Sigmoid colon (tissue), 7 donors: ENCODE results near the gene TBXAS1. TPM values are rescaled to one million over a fixed set of nuclear protein-coding genes. Genes with fewer than 3 reads are reported as not detected.

Source experiments
- DNase-seq: peaks from one replicate; pipeline ENCODE4 v3.0.0-alpha.2; 2019
- H3K27ac ChIP-seq, 4 donors: fragments of 200-600 bp; sonication (generic); one replicate each; pipeline ENCODE4 v1.5.1; 2016 to 2019; ENCODE audit warnings: mild to moderate bottlenecking in 1 of 4
- H3K27me3 ChIP-seq, 3 donors: fragments of 200-600 bp; sonication (generic); one replicate each; pipeline ENCODE4 v1.5.1; 2019; ENCODE audit warnings: mild to moderate bottlenecking in 1 of 3
- H3K36me3 ChIP-seq, 4 donors: fragments of 200-600 bp; sonication (generic); one replicate each; pipeline ENCODE4 v1.5.1; 2016 to 2019
- H3K4me1 ChIP-seq, 4 donors: fragments of 200-600 bp; sonication (generic); one replicate each; pipeline ENCODE4 v1.5.1; 2017 to 2019
- H3K4me3 ChIP-seq, 4 donors: fragments of 200-600 bp; sonication (generic); one replicate each; pipeline ENCODE4 v1.5.1; 2017 to 2019; ENCODE audit warnings: mild to moderate bottlenecking in 2 of 4, moderate library complexity in 1 of 4
- H3K9me3 ChIP-seq, 4 donors: fragments of 200-600 bp in 3 of 4; sonication (generic) in 3 of 4; one replicate each; pipeline versions ENCODE4 v1.5.1 to v1.6.1; 2013 to 2019
- CTCF ChIP-seq, 4 experiments: fragments of 450-650 bp in 3 of 4; fragments of 200-600 bp in 1 of 4; IDR thresholded peaks; one replicate each; pipeline ENCODE4 v1.5.1; 2016 to 2019; ENCODE audit warnings: antibody characterized with exemption in 4 of 4, mild to moderate bottlenecking in 3 of 4, moderate library complexity in 2 of 4
- EP300 ChIP-seq, 4 donors: sonication (generic); formaldehyde crosslinking; IDR thresholded peaks; one replicate each; pipeline ENCODE4 v1.6.1; 2017; ENCODE audit warnings: antibody characterized with exemption in 4 of 4
- POLR2A ChIP-seq, 2 donors: fragments of 450-650 bp; IDR thresholded peaks; one replicate each; pipeline ENCODE4 v1.6.1; 2016; ENCODE audit warnings: antibody characterized with exemption in 2 of 2, mild to moderate bottlenecking in 2 of 2, moderate library complexity in 2 of 2
- POLR2AphosphoS5 ChIP-seq, 4 donors: sonication (generic); formaldehyde crosslinking; IDR thresholded peaks; one replicate each; pipeline ENCODE4 v1.6.1; 2017; ENCODE audit warnings: antibody characterized with exemption in 4 of 4
- WGBS, 2 donors: extraction: QIAGEN DNeasy Blood & Tissue Kit; methylation state at CpG; one replicate each; pipeline ENCODE4 v1.1.7; 2013; 5-methylcytosine and 5-hydroxymethylcytosine counted together
- intact Hi-C: fragments of 100-400 bp; cut with DNase I; formaldehyde crosslinking; loops from one replicate; pipeline ENCODE4 v1.15.1; 2023
- polyA plus RNA-seq, 3 donors: library from polyadenylated mRNA; stranded (reverse); fragments of 200-250 nt; gene quantifications; one replicate each; pipeline ENCODE4 v1.2.3, GENCODE V29; 2013
- total RNA-seq, 4 donors: library from RNA; depleted of rRNA; stranded (reverse); fragments of >200 nt; gene quantifications; one replicate each; pipeline ENCODE4 v1.1.0, GENCODE V29; 2016
- donor health status: healthy with polysubstance abuse.
- donor health status: Bipolar disorder and iron deficiency.
- donor health status: healthy.

TBXAS1 gene
- total and polyA plus RNA-seq, 7 donors = 6.0 to 28.2 (median 19.3) TPM

GRCh38 chr7:140060788-140061606 lies 231.9 kb downstream of the TBXAS1 start:
- TF ChIP-seq POLR2AphosphoS5 (IDR thresholded peaks at IDR 0.05) (no peak), POLR2A (IDR thresholded peaks at IDR 0.05) (no peak), EP300 (IDR thresholded peaks at IDR 0.05) (no peak)
- H3K4me3 ChIP-seq = peak overlapping the region in 2 of 4 donors; percentile 70 to 71
- no peaks in the 10 kb centered on the region for H3K27me3 ChIP-seq
- H3K9me3 ChIP-seq = no peaks in the 10 kb centered on the region
- DNase-seq = peak; percentile 74
- 77 to 80% methylated on average over 11 of the region's 11 CpGs for WGBS, 2 donors
- peaks cover 0 to 36% (median 22%) of the 10 kb centered on the region in 4 donors for H3K4me1 ChIP-seq
- H3K27ac ChIP-seq = peak overlapping the region; percentile 88 to 91 (median 90)
- intact Hi-C loops = loop anchor here (5.0 kb wide), 2 partner anchors 116 to 284 kb away; partner anchors contain the start of genes HIPK2 and KDM7A
- H3K36me3 ChIP-seq = no peaks in the 10 kb centered on the region

GRCh38 chr7:140061607-140061930 lies 232.5 kb downstream of the TBXAS1 start:
- Histone ChIP-seq H3K4me3 (peak overlapping the region in 3 of 4 donors; percentile 70 to 82 (median 71)), H3K9me3 (no peaks in the 10 kb centered on the region), H3K27ac (peak overlapping the region; percentile 88 to 91 (median 90)), H3K27me3 (no peaks in the 10 kb centered on the region), H3K36me3 (no peaks in the 10 kb centered on the region), H3K4me1 (peaks cover 0 to 36% (median 22%) of the 10 kb centered on the region in 4 donors)
- 93 to 95% methylated on average over 2 of the region's 2 CpGs for WGBS, 2 donors
- TF ChIP-seq POLR2A (IDR thresholded peaks at IDR 0.05) (no peak), CTCF (IDR thresholded peaks at IDR 0.05) (no peak), POLR2AphosphoS5 (IDR thresholded peaks at IDR 0.05) (no peak), EP300 (IDR thresholded peaks at IDR 0.05) (no peak)
- intact Hi-C loops = loop anchor here (5.0 kb wide), 2 partner anchors 116 to 284 kb away; partner anchors contain the start of genes HIPK2 and KDM7A
- no peak for DNase-seq

GRCh38 chr7:140062118-140062527 lies 233.1 kb downstream of the TBXAS1 start:
- Histone ChIP-seq H3K36me3 (no peaks in the 10 kb centered on the region), H3K9me3 (no peaks in the 10 kb centered on the region), H3K4me1 (peaks cover 0 to 36% (median 22%) of the 10 kb centered on the region in 4 donors), H3K27ac (peak overlapping the region; percentile 88 to 91 (median 90)), H3K4me3 (peak overlapping the region; percentile 70 to 82 (median 72)), H3K27me3 (no peaks in the 10 kb centered on the region)
- TF ChIP-seq EP300 (IDR thresholded peaks at IDR 0.05) (no peak), POLR2AphosphoS5 (IDR thresholded peaks at IDR 0.05) (no peak), POLR2A (IDR thresholded peaks at IDR 0.05) (no peak), CTCF (IDR thresholded peaks at IDR 0.05) (no peak)
- 3 to 6% methylated on average over 32 of the region's 32 CpGs for WGBS, 2 donors
- intact Hi-C loops = loop anchor here (2.0 to 5.0 kb wide), 3 partner anchors 115 to 285 kb away; partner anchors contain the start of genes HIPK2 and KDM7A
- no peak for DNase-seq

- intact Hi-C loops = loop anchor here (2.0 to 5.0 kb wide), 3 partner anchors 115 to 285 kb away; partner anchors contain the start of genes HIPK2 and KDM7A
- peak; percentile 90 for DNase-seq
- 0% methylated on average over 106 of the region's 106 CpGs for WGBS, 2 donors
Measured at GRCh38 chr7:140062528-140063299, 233.7 kb downstream of the TBXAS1 start, which contains the start of gene PARP12. Gene PARP12 (minus strand): TSS chr7:140062951. CDS start chr7:140062847, 104 bp downstream.

More at GRCh38 chr7:140062528-140063299, 233.7 kb downstream of the TBXAS1 start, which contains the start of gene PARP12:
- H3K27ac ChIP-seq = peak within 1 kb of the TSS; percentile 88 to 91 (median 90)
- TF ChIP-seq POLR2AphosphoS5 (IDR thresholded peaks at IDR 0.05) = peak; percentile 15 to 68 (median 56)
- TF ChIP-seq POLR2A (IDR thresholded peaks at IDR 0.05) = peak in 1 of 2 donors; percentile 23
- no peak for TF ChIP-seq CTCF (IDR thresholded peaks at IDR 0.05)
- TF ChIP-seq EP300 (IDR thresholded peaks at IDR 0.05) = no peak
- H3K27me3 ChIP-seq = no peaks in the 10 kb centered on the region
- no peaks in the 10 kb centered on the region for H3K36me3 ChIP-seq
- H3K4me1 ChIP-seq = peaks cover 0 to 36% (median 22%) of the 10 kb centered on the region in 4 donors
- H3K9me3 ChIP-seq = no peaks in the 10 kb centered on the region
- H3K4me3 ChIP-seq = peak within 1 kb of the TSS; percentile 70 to 82 (median 72)
